Mucosa of rectum (tissue), 2 donors: Measurements from ENCODE around the gene TPP1.

Experiments
- H3K27ac ChIP-seq, 2 donors: one replicate each; pipeline ENCODE4 v1.7.0; 2013; ENCODE audit warnings: inconsistent platforms in 2 of 2, low read depth in 2 of 2, low read length in 2 of 2
- H3K27me3 ChIP-seq, 2 donors: one replicate each; pipeline ENCODE4 v1.7.0; 2013; ENCODE audit warnings: low read length in 2 of 2; ENCODE audit not compliant: control insufficient read depth in 2 of 2, insufficient read depth in 2 of 2
- H3K36me3 ChIP-seq, 2 donors: one replicate each; pipeline ENCODE4 v1.7.0; 2013; ENCODE audit warnings: low read length in 2 of 2; ENCODE audit not compliant: control insufficient read depth in 2 of 2, insufficient read depth in 2 of 2
- H3K4me1 ChIP-seq, 2 donors: one replicate each; pipeline ENCODE4 v1.7.0; 2013; ENCODE audit warnings: low read length in 2 of 2, mild to moderate bottlenecking in 1 of 2; ENCODE audit not compliant: control insufficient read depth in 2 of 2, insufficient read depth in 2 of 2
- H3K4me3 ChIP-seq, 2 donors: one replicate each; pipeline ENCODE4 v1.7.0; 2013; ENCODE audit warnings: low read length in 2 of 2
- H3K9ac ChIP-seq, 2 donors: one replicate each; pipeline ENCODE4 v1.7.0; 2013; ENCODE audit warnings: low read length in 2 of 2, low read depth in 1 of 2, mild to moderate bottlenecking in 1 of 2
- H3K9me3 ChIP-seq, 2 donors: one replicate each; pipeline ENCODE4 v1.7.0; 2013; ENCODE audit warnings: low read length in 2 of 2; ENCODE audit not compliant: control insufficient read depth in 2 of 2
- donor health status: healthy.
- donor health status: Normal muscosa, but diverticular disease.

TPP1 gene

DNA sequence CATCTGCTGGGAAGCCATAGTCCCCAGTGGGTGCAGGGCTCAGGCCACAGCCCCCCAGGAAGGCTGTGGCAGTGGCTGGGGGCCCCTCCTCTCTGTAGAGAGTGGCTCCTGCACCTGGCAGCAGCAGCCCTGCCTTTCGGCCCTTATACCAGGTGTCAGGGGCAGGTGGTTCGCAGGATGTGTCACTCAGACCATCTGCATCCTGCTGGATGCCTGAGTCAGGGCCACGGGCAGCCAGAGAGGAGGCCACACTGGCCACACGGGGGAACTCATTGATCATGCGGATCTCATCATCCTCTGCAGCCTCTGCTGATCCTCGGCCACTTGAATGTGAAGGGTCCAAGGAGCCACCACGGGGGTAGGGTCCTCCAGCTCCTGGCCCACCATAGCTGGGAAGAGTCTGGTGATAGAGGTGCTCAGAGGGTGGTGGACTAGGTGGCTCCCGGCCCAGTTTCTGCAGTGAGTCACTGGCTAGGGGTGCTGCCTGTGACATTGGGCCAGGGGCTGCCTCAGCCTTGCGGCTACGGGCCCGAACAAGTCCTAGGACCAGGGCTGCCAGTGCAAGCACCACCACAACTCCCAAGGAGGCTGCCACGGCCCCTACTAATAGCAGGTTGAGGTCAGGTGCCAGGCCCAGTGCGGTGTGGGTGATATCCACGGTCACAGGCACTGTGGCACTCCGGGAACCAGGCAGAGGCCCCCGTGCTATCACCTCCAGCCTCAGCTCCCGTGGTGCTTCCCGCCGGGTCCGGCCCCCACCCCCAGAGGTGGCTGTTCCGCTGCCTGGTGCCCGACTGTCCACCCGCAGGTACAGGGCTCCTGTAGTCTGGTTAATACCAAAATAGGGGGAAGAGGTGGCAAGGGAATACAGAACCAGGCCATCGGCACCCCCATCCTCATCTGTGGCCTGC, 3.3 kb upstream of the TPP1 start:
- H3K9me3 ChIP-seq, result no peaks in the 10 kb centered on the region
- no peak overlapping the region for H3K9ac ChIP-seq
- no peaks in the 10 kb centered on the region for H3K36me3 ChIP-seq
- H3K27ac ChIP-seq, result no peak overlapping the region
- peaks cover 9 to 17% of the 10 kb centered on the region in 2 donors for H3K4me1 ChIP-seq
- H3K27me3 ChIP-seq, result no peaks in the 10 kb centered on the region
- no peak overlapping the region for H3K4me3 ChIP-seq

DNA sequence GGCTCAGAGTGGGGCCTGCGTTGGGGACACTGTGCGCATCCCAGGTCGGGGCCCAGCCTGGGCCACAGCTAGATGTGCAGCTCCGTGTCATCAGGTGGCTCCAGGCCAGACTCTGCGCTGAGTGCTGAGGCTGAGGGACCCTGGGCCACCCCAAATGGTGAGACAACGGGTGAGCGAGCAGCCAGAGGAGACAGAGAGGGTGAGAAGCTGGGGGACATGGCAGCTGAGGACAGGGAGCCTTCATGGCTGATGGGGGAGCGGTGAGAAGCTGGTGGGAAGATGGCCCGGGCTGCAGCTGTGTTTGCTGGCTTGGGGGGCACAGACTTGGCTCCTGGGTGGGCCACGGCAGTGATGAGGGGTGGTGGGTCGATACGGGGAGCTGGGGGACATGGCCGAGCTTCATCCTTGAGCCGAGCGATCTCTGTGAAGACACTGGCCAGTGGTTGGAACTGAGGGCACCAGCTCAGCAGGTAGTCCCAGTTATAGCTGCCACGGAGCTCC, 2.5 kb upstream of the TPP1 start:
- Histone ChIP-seq H3K9me3 (no peaks in the 10 kb centered on the region), H3K27ac (no peak overlapping the region), H3K9ac (no peak overlapping the region), H3K36me3 (peaks cover 2 to 6% of the 10 kb centered on the region in 2 donors), H3K4me3 (no peak overlapping the region), H3K4me1 (peaks cover 14 to 20% of the 10 kb centered on the region in 2 donors), H3K27me3 (no peaks in the 10 kb centered on the region)

DNA sequence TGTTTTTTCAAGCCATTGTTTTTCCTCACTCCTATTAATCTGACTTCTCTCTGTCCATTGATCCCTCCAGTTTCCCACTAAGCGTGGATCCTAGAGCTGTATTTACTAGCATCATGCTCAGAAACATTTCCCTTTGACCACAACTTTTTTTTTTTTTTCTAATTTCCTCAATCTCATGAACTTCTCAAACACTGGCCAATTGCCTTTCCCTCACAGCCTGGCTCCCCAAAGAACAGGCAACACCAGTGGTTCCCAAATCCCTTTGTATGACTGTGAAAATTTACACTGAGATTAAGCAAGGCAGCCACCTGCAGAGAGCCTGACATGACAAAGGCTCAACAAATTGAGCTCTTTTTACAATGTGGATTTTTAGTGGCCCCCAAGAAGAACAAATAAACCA, 1.4 kb upstream of the TPP1 start:
- Histone ChIP-seq H3K36me3 (peaks cover 6 to 10% of the 10 kb centered on the region in 2 donors), H3K27me3 (no peaks in the 10 kb centered on the region), H3K4me3 (no peak overlapping the region), H3K27ac (no peak overlapping the region), H3K9ac (no peak overlapping the region), H3K9me3 (no peaks in the 10 kb centered on the region), H3K4me1 (peaks cover 14 to 20% of the 10 kb centered on the region in 2 donors)

DNA sequence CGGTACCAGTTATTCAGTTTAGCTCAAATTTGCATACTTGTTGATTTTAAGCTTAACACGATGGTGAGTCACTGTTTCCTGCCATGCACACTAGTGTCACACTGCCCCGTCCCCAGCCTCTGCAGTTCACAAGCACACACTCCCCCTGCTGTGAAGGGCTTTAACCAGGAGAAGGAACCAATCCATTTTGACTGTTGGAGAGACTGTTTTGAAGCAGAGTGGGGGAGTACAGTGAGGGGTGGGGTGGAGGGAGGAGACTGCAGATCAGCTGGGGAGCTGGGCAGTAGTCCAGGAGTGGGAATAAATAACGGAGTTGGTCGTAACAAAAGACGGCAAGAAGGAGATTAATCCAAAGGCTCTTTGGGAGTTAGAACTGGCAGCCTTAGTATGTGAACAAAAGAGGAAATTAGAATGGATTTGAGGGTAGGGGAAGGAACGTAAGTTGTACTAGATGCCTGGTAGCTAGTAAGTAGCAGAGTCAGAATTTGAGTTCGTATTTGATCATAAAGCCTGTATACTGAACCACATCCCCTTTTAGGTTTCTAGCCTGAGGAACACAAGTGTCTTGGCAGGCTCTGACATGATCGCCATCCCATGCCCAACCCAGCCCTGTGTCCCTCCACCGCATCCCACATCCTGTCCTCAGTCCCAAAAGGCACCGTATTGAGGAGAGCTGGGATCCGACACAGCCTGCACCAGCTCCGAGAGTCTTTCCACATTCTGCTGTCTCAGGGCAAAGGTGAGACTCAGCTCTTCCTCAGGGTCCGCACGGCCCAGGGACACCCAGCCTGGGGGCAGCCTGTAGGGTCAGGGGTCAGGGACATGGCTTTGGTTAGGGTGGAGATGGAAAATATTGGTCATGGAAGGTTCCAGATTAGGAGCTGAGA, 862 bp downstream of the TPP1 start:
- Histone ChIP-seq H3K36me3 (peaks cover 15 to 26% of the 10 kb centered on the region in 2 donors), H3K27ac (peak overlapping the region; percentile 82), H3K9ac (peak overlapping the region; percentile 89 to 97), H3K9me3 (no peaks in the 10 kb centered on the region), H3K27me3 (no peaks in the 10 kb centered on the region), H3K4me3 (peak overlapping the region; percentile 95 to 100), H3K4me1 (peaks cover 20 to 23% of the 10 kb centered on the region in 2 donors)

DNA sequence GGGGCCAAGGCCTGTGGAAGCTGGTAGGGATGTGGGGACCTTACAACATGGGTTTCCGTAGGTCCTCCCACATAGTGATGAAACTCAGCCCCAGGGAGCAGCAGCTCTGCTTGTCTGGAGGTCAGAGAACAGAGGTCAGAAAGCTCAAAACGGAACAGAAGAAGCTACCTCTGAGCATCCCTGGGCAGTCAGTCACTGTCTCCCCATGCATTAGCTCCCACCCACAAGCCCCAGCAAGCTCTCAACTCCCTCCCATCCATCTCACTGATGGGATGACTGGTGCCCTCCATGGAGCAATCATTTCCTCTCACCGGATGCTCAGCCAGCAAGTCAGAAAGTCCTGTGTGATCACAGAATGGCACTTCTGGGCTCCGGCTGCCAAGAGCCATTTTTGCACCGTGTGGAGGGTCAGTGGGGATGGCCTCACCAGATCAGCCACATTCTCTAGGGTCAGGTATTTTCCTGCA, 1.9 kb downstream of the TPP1 start:
- Histone ChIP-seq H3K4me1 (peaks cover 28 to 31% of the 10 kb centered on the region in 2 donors), H3K27me3 (no peaks in the 10 kb centered on the region), H3K9me3 (no peaks in the 10 kb centered on the region), H3K4me3 (peak overlapping the region; percentile 95 to 100), H3K36me3 (peaks cover 15 to 26% of the 10 kb centered on the region in 2 donors), H3K27ac (peak overlapping the region in 1 of 2 donors; percentile 53), H3K9ac (no peak overlapping the region)

DNA sequence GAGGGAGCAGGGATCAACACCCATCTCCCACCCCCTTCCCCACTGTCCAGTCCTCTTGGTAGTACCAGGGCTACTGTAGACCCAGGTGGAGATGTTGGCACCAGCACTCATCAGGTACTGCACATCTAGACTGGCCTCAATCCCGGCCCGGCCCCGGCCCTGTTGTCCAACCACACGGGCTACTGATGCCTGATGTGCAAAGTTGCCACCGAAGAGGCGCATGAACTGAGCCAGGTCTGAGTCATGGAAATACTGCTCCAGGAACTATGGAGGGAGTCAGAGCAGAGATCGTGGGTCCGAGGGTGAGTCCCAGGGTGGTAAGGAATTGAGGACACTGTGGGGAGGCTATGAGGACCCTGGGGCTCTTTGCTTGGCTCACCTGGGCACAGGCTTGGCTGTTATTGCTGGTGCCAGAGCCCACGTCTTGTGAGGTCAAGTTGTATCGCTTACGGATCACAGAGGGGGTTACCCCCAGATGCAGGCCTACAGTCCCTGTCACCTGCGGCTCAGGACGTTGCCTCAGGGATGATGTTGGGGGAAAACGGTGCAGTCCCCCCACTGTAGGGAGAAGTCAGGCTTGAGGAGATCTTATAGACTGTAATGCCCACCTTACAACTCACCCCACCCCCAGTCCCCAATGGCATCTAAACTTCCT, 2.5 kb downstream of the TPP1 start:
- Histone ChIP-seq H3K9ac (no peak overlapping the region), H3K9me3 (no peaks in the 10 kb centered on the region), H3K36me3 (peaks cover 15 to 26% of the 10 kb centered on the region in 2 donors), H3K4me3 (no peak overlapping the region), H3K4me1 (peaks cover 28 to 31% of the 10 kb centered on the region in 2 donors), H3K27me3 (no peaks in the 10 kb centered on the region), H3K27ac (no peak overlapping the region)

- no peaks in the 10 kb centered on the region for H3K9me3 ChIP-seq
- peaks cover 15 to 26% of the 10 kb centered on the region in 2 donors for H3K36me3 ChIP-seq
- no peak overlapping the region for H3K9ac ChIP-seq
- H3K27ac ChIP-seq, result no peak overlapping the region
- no peaks in the 10 kb centered on the region for H3K27me3 ChIP-seq
- no peak overlapping the region for H3K4me3 ChIP-seq
- peaks cover 32 to 38% of the 10 kb centered on the region in 2 donors for H3K4me1 ChIP-seq
Observed at GRCh38 chr11:6615882-6616585, 3.2 kb downstream of the TPP1 start.

DNA sequence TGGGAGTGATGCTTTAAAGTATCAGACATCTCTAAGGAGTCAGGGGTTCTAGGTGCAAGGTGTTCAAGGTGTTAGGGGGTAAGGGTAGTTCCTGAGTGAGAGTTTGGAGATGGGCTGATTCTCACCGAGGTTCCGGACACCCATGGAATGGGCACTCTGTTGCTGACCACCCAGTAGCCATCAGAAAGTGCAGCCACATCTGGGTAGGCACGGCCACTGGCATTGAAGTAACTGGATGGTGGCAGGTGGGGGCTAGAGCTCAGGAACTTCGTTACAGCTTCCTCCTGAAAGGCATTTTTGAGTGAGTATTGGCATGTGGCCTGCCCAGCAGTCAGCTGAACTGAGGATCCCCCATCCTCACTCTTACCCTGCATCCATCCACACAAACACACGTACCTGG, 4.2 kb downstream of the TPP1 start:
- H3K4me1 ChIP-seq, result peaks cover 38 to 43% of the 10 kb centered on the region in 2 donors
- no peak overlapping the region for H3K4me3 ChIP-seq
- H3K27ac ChIP-seq, result no peak overlapping the region
- peaks cover 20 to 36% of the 10 kb centered on the region in 2 donors for H3K36me3 ChIP-seq
- H3K27me3 ChIP-seq, result no peaks in the 10 kb centered on the region
- H3K9ac ChIP-seq, result no peak overlapping the region
- no peaks in the 10 kb centered on the region for H3K9me3 ChIP-seq

DNA sequence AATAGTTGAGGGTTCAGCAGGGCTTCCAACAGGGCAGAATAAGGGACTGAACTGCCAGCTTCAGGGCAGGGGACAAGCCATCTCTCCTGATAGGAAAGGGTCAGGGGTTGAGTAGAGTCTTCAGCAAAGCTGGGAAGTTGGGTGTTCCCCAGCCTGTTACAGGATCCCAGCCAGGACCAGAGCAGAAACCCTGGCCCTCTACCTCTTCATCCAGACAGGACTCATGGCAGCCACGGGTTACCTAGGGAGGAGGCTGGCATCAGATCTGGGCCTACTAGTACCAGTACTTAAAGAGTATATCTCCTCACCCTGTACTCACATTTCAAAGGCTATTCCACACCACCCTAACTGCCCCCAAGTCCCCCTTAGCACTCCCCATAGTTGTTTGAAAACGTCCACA, 4.8 kb downstream of the TPP1 start:
- Histone ChIP-seq H3K27ac (no peak overlapping the region), H3K9me3 (no peaks in the 10 kb centered on the region), H3K27me3 (no peaks in the 10 kb centered on the region), H3K9ac (no peak overlapping the region), H3K36me3 (peaks cover 26 to 42% of the 10 kb centered on the region in 2 donors), H3K4me3 (no peak overlapping the region), H3K4me1 (peaks cover 38 to 40% of the 10 kb centered on the region in 2 donors)
